ENCODE results near the gene LHFPL6. TPM values are rescaled to one million over a fixed set of nuclear protein-coding genes. Genes with fewer than 3 reads are reported as not detected.

LHFPL6 gene
- total and polyA plus RNA-seq, 9 of the 15 experiments (the other 6 are each of a cell fraction or from before 2014, with no cell fraction given) = 0.18 TPM; not detected in 8

DNA sequence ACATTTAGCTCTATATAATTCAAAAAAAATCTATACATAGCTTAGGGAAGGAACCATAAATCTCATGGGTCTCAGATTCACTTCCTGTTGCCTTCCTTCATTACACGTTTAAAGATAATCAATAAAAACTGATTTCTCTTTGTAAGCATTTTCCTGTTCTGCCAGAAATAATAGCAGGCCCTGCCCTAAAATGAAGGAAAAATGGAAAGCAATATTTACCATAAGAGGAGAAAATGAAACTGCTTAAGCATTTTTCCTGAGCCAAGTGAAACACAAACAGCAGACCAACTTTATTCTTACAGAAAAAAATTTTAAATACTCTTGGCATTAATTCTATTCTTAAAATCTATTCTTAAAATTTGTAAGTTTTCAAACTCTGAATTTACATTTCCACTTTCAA, 4.0 kb downstream of the LHFPL6 start:
- Histone ChIP-seq H3K9me1 (ENCODE audit: control insufficient read depth, insufficient read depth, low read length) (no peaks in the 10 kb centered on the region), H2AFZ (ENCODE audit: low read depth, low read length) (no peak overlapping the region), H3K4me3 (no peak overlapping the region), H3K27ac (ENCODE audit: extremely low read depth, low read depth, low read length) (no peak overlapping the region), H3K27me3 (ENCODE audit: control insufficient read depth in 2 of 2, insufficient read depth in 2 of 2, low read length in 2 of 2) (peaks cover 3 to 15% of the 10 kb centered on the region in 2 experiments; a peak in 4 of 5 replicates), H3K79me2 (ENCODE audit: control insufficient read depth, insufficient read depth, low read length) (no peaks in the 10 kb centered on the region), H3K36me3 (ENCODE audit: control insufficient read depth, insufficient read depth, low read length) (no peaks in the 10 kb centered on the region), H3K9me3 (replicated peaks; ENCODE audit: control insufficient read depth, insufficient read depth, low read depth, low read length) (no peaks in the 10 kb centered on the region), H4K20me1 (replicated peaks; ENCODE audit: control insufficient read depth, insufficient read depth, low read length) (no peaks in the 10 kb centered on the region), H3K4me1 (replicated peaks in 1 of 2; ENCODE audit: control insufficient read depth in 2 of 2, insufficient read depth in 2 of 2, low read length in 2 of 2) (peaks cover 0 to 9% of the 10 kb centered on the region in 2 experiments; a peak in 2 of 5 replicates), H3K4me2 (ENCODE audit: insufficient read depth, low read length) (no peak overlapping the region), H3K9ac (ENCODE audit: insufficient read depth in 1 of 2, low read depth in 2 of 2, low read length in 2 of 2) (no peak overlapping the region)
- intact Hi-C loops (cut with micrococcal nuclease) (no loop called here), in situ Hi-C loops (cut with MboI) (no loop called here)
- BruUV-seq (replicated peaks) = no TSS peak
- ATAC-seq (no peak), DNase-seq (ENCODE audit: extremely low read depth in 1 of 4, low spot score in 3 of 4) (no peak), FAIRE-seq (no peak)
- ChIA-PET POLR2A (no interaction called here), CTCF (ENCODE audit: low intra/inter-chr PET ratio) (no interaction called here)
- WGBS (ENCODE audit: insufficient coverage, low coverage, missing lambda C conversion rate) = 0% methylated on average over 1 of the region's 1 CpG
- TF ChIP-seq RHOXF2B (CRISPR knock-in tag; conservative IDR thresholded peaks at IDR 0.05) = no peak
- TF ChIP-seq ZFP30 (CRISPR knock-in tag; IDR thresholded peaks at IDR 0.05; ENCODE audit: borderline replicate concordance) = no peak
- no peak for TF ChIP-seq BHLHE40 (IDR thresholded peaks at IDR 0.05; ENCODE audit: low read length)
- TF ChIP-seq, protein P1, sequence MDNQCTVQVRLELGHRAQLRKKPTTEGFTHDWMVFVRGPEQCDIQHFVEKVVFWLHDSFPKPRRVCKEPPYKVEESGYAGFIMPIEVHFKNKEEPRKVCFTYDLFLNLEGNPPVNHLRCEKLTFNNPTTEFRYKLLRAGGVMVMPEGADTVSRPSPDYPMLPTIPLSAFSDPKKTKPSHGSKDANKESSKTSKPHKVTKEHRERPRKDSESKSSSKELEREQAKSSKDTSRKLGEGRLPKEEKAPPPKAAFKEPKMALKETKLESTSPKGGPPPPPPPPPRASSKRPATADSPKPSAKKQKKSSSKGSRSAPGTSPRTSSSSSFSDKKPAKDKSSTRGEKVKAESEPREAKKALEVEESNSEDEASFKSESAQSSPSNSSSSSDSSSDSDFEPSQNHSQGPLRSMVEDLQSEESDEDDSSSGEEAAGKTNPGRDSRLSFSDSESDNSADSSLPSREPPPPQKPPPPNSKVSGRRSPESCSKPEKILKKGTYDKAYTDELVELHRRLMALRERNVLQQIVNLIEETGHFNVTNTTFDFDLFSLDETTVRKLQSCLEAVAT (IDR thresholded peaks at IDR 0.05) = no peak
- no peak for TF ChIP-seq MAFK (IDR thresholded peaks at IDR 0.05; ENCODE audit: low read length)
- TF ChIP-seq, protein P2, sequence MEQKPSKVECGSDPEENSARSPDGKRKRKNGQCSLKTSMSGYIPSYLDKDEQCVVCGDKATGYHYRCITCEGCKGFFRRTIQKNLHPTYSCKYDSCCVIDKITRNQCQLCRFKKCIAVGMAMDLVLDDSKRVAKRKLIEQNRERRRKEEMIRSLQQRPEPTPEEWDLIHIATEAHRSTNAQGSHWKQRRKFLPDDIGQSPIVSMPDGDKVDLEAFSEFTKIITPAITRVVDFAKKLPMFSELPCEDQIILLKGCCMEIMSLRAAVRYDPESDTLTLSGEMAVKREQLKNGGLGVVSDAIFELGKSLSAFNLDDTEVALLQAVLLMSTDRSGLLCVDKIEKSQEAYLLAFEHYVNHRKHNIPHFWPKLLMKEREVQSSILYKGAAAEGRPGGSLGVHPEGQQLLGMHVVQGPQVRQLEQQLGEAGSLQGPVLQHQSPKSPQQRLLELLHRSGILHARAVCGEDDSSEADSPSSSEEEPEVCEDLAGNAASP (IDR thresholded peaks at IDR 0.05) = no peak
- no peak for TF ChIP-seq MXI1 (IDR thresholded peaks at IDR 0.05; ENCODE audit: low read depth, low read length)
- no peak for TF ChIP-seq CCNT2 (IDR thresholded peaks at IDR 0.05; ENCODE audit: borderline replicate concordance, extremely low read depth, insufficient read length, low read depth, low read length)
- TF ChIP-seq TRIM28 (IDR thresholded peaks at IDR 0.05) = no peak
- TF ChIP-seq PHF8 (IDR thresholded peaks at IDR 0.05; ENCODE audit: borderline replicate concordance, low read length) = no peak
- TF ChIP-seq TGIF2 (CRISPR knock-in tag; IDR thresholded peaks at IDR 0.05) = no peak
- no peak for TF ChIP-seq TSC22D4 (tag; IDR thresholded peaks at IDR 0.05)
- no peak for TF ChIP-seq SOX6 (IDR thresholded peaks at IDR 0.05)
- TF ChIP-seq KLF6 (CRISPR knock-in tag; IDR thresholded peaks at IDR 0.05; ENCODE audit: borderline replicate concordance) = no peak
- TF ChIP-seq, protein P3, sequence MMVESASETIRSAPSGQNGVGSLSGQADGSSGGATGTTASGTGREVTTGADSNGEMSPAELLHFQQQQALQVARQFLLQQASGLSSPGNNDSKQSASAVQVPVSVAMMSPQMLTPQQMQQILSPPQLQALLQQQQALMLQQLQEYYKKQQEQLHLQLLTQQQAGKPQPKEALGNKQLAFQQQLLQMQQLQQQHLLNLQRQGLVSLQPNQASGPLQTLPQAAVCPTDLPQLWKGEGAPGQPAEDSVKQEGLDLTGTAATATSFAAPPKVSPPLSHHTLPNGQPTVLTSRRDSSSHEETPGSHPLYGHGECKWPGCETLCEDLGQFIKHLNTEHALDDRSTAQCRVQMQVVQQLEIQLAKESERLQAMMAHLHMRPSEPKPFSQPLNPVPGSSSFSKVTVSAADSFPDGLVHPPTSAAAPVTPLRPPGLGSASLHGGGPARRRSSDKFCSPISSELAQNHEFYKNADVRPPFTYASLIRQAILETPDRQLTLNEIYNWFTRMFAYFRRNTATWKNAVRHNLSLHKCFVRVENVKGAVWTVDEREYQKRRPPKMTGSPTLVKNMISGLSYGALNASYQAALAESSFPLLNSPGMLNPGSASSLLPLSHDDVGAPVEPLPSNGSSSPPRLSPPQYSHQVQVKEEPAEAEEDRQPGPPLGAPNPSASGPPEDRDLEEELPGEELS (CRISPR knock-in tag; IDR thresholded peaks at IDR 0.05; ENCODE audit: borderline replicate concordance) = no peak
- no peak for TF ChIP-seq FUS (optimal IDR thresholded peaks at IDR 0.05; ENCODE audit: low read depth, low read length)
- TF ChIP-seq PYGO2 (tag; IDR thresholded peaks at IDR 0.05) = no peak
- TF ChIP-seq, protein P4, sequence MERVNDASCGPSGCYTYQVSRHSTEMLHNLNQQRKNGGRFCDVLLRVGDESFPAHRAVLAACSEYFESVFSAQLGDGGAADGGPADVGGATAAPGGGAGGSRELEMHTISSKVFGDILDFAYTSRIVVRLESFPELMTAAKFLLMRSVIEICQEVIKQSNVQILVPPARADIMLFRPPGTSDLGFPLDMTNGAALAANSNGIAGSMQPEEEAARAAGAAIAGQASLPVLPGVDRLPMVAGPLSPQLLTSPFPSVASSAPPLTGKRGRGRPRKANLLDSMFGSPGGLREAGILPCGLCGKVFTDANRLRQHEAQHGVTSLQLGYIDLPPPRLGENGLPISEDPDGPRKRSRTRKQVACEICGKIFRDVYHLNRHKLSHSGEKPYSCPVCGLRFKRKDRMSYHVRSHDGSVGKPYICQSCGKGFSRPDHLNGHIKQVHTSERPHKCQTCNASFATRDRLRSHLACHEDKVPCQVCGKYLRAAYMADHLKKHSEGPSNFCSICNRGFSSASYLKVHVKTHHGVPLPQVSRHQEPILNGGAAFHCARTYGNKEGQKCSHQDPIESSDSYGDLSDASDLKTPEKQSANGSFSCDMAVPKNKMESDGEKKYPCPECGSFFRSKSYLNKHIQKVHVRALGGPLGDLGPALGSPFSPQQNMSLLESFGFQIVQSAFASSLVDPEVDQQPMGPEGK (CRISPR knock-in tag; IDR thresholded peaks at IDR 0.05; ENCODE audit: borderline replicate concordance) = no peak
